GM21825 (cell line): ENCODE results near the gene HCN3.
"Not testable (repeated sequence)": the region's sequence is repeated elsewhere in the genome, so short reads cannot be mapped to it uniquely, and the experiment has no call there.

Source experiments
- ATAC-seq: cut with Tn5 transposase; IDR thresholded peaks from one replicate; pipeline ENCODE4 v1.9.1; 2021; ENCODE audit warnings: mild to moderate bottlenecking, moderate library complexity; ENCODE audit not compliant: unreplicated experiment

HCN3 gene

DNA sequence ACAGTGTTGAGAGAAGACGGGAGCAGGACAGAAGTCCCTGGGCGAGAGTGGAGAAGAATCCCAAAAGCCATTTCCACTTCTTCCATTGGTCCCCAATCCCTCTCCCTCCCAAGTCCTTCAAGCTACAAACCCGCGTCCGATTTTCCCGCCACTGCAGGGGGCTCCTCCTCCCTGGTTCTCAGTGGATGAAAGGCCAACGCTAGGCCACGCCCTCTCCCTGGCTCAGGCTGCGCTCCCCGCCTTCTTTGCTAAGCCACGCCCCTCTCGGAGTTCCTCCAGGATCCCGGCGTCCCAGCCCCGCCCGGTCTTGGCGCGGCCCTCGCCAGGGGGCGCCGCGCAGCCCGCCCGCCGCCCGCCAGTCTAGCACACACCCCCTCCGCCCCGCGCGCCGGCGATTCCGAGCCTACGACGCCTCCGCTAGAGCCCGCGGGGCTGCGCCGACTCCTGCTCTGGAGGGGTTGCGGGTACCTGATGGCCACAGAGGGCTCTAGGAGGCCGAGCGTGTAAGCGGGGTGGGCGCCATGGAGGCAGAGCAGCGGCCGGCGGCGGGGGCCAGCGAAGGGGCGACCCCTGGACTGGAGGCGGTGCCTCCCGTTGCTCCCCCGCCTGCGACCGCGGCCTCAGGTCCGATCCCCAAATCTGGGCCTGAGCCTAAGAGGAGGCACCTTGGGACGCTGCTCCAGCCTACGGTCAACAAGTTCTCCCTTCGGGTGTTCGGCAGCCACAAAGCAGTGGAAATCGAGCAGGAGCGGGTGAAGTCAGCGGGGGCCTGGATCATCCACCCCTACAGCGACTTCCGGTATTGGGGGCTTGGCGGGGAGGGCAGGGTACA, at the start of gene HCN3:
Gene HCN3 (plus strand): TSS at position 394 of the 832 bp plus-strand sequence. CDS start 128 bp downstream, at position 522.
- peak; percentile 70 for ATAC-seq

DNA sequence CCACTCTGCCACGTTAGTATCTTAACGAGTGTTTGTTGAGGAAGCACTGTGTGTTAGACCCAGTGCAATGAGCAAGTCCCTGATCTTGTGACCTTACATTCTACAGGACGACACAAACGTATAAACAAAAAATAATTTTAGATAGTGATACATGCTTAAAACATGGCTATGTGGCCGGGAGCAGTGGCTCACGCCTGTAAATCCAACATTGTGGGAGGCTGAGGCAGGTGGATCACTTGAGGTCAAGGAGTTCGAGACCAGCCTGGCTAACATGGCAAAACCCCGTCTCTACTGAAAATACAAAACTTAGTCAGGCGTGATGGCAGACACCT, 49.2 kb upstream of the HCN3 start:
- no peak for ATAC-seq

DNA sequence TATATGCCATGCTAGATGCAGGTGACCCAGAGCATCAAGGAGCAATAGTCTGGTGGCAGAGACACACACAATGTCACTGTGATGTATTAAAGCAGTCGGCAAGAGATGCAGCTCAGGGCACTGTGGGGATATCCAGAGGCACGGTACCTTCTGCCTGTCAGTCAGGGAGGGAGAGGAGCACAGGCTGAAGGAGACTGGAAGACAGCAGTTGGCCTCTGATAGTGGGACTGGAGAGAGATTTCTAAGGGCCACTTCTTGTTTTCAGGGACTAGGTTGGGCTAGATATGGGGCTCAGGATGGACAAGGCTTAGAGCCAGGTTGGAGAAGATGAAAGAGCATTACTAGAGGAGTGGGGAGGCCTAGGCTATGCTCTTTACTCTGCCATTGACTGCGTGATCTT, 46.0 kb upstream of the HCN3 start:
- ATAC-seq, result not testable (repeated sequence)

DNA sequence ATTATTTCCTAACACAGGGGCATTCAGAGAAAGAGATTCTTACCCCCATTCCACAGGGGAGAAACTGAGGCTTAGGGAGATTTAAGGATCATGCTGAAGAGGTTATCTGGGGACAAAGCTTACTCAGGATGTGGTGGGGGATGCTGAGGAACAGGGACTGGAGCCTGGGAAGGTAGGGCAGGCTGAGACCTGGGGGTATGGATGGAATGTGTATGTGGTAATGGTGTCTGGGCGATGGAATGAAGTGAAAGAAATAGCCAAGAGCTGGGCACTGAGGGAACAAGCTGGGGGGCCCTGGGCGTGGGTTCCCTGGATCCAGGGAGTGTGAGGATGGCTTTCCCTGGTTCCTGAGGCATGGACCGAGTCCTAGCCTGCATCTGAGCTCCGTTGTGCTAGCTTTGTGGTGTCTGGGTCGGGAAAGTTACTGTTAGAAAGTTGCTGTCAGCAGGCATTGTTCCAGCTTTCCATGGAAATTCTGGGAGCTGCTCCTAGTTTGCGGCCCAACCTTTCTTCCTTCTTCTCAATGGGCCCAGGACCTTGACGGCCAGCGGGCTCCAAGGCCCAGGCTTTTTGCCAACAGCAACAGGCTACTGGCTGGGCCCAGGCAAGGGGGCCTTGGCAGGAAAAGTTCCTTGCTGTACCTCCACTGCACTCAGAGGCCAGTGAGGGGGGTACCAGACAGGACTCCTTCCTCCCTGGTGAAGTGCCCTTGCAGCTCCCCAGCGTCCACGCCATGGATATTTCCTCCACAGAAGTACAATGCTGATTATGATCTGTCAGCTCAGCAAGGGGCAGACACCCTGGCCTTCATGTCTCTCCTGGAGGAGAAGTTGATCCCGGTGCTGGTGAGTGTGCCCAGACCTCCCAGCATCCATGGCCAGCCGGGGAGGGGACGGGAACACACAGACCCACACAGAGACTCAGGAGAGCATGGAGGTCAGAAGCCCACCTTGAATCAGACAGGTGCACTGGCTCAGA, 45.0 kb upstream of the HCN3 start:
- not testable (repeated sequence) for ATAC-seq

DNA sequence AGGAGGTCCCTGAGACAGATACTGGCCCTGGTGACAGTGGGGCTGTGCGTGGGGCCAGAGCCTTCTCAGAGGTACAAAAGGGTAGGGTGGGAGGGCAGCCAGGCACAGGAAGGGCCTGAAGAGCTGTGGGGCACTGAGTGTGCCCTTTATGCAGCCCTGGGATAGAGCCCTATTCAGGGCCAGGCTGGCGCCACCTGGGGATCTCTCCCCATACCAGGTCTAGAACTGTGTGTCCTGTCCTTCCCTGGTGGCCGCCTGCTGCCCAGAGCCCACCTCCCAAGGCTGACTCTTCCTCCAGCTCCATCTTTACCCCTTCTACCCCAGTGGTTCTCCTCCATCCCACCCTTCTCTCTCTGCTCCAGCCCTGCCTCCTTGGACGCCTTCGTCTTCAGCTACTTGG, 43.8 kb upstream of the HCN3 start:
- not testable (repeated sequence) for ATAC-seq

DNA sequence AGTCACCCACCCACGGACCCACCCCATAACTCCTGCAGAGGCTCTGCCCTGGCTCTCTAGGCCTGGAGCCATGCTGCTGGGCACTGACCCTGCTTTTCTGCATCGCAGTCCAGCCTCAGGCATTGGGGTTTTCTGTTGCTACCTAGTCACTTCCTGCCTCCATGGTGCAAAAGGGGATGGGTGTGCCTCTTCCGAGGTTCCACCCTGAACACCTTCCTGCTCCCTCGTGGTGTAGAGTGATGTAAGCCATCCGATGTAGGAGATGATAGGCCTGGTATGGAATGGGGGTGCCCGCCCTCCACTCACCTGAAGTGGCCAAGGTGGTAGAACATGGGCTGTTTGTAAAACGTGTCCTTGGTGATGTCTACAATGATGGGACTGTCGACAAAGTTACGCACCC, 41.9 kb upstream of the HCN3 start:
- not testable (repeated sequence) for ATAC-seq

DNA sequence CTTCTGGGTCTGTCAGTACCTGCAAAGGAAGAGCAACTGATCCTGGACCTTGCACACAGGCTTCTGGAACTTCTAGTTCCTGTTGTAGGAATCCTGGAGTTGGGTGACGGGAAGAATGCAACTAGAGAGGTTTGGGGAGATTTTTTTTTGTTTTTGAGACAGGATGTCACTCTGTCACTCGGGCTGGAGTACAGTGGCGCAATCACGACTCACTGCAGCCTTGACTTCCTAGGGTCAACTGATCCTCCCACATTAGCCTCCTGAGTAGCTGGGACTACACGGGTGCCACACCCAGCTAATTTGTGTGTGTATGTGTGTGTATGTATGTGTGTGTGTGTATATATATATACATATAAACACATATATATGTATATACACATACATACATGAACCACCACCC, 40.8 kb upstream of the HCN3 start:
- no peak for ATAC-seq

DNA sequence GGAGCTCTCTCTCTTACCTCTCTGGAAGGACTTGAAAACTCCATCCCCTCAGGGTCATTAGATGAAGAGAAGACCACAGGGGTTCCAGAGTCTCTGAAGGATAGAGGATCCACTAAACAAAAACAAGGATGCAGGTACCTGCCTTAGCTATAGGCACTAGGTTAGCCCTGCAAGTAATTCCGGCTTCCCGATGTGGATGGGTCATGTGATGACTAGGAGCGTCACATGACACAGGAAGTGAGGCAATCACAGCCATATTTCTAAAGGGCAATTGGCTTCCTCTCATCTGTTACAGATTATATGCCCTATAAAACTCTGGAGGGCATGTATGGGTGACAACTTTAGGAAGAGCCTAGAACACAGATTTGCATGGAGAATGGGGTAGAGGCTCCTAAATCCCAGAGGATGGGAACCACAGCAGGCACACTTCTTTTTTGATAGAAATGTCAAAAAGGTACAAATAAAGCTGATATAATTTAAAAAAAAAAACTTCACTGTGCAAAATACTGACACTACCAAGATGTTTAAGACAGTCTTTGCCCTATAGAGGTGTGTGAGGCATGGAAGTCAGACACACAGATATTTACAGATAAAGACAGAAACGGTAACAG, 36.1 kb upstream of the HCN3 start:
- no peak for ATAC-seq

DNA sequence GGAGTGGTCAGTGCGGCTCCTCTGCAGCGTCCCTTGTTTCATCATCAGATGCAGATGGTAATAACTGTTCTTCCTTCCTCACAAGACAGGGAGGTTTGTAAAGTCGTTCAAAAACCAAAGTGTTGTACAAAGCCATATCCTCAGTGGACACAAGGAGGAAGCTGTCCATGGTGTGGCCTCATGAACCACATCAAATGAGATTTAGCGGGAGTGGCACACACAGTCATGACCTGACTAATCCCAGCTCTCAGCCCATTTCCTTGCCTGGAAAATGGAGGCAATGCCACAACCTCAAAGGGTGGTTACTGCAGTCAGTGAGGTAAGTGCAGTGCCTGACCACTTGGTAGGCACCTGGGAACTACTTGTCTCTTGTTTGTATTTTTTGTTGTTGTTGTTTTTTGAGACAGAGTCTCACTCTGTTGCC, 35.4 kb upstream of the HCN3 start:
- no peak for ATAC-seq

DNA sequence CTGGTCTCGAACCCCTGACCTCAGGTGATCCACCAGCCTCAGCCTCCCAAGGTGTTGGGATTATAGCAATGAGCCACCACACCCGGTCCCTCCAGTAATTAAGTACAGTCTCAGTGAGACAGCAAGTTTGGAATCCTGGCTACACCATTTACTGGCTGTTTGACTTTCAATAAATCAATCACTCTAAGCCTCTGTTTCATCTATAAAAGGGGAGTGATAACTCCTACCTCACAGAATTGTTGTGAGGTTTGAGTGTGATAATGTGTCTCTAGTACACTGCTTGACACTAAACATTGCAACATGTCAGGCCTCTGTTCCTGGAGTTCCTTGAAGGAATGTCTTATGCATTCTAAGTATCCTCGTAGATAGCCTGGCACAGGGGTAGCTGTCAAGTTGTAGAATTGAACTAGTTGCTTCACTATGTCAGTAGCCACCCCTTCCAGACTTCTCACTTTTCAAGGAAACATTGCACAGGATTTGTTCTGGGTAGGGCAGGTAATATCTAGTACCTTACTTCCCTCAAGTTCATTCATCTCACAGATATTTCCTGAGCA, 34.4 kb upstream of the HCN3 start:
- no peak for ATAC-seq

DNA sequence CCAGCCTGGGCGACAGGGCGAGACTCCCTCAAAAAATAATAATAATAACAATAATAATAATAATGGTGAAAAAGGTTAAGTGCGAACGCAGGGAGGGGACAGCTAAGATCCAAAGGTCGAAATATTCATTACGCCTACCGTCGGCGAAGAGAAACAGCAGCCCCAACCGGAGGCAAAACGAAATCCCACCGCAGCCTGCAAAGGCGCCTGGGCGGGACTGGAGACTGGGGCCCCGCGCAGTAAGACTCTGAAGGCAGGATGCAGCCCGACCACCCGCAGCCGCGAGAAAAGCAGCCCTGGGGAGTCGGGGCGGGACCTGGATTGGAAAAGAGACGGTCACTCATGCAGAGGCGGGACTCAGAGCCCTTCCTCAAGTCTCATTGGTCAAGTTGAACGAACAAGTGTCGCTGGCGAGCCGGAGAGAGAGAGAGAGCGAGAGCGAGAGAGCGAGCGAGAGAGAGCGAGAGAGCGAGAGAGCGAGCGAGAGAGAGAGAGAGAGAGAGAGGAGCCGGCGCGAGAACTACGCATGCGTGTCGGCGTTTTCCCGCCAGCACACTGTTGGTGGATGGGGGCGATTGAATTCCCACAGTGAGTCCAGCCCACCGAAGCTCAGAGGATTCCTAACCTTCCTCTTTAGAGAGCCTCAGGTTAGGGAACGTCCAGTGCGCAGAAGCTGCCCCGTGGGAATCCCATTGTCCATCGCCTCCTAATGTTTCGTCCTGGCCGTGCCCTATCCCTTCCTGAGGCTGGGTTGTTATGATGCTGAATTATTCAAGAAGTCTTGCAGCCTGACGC, 32.7 kb upstream of the HCN3 start:
- ATAC-seq, result peak; percentile 83

DNA sequence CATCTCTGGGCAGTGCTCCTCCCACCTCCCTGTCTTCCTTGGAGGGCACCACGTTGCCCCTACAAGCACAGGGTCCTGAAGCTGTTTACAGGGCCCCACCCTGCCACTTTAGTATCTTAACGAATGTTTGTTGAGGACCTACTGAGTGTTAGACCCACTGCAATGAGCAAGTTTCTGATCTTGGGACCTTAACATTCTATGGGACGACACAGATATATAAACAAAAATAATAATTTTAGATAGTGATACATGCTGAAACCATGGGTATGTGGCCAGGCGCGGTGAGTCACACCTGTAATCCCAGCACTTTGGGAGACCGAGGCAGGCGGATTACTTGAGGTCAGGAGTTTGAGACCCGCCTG, 32.1 kb upstream of the HCN3 start:
- ATAC-seq, result no peak

DNA sequence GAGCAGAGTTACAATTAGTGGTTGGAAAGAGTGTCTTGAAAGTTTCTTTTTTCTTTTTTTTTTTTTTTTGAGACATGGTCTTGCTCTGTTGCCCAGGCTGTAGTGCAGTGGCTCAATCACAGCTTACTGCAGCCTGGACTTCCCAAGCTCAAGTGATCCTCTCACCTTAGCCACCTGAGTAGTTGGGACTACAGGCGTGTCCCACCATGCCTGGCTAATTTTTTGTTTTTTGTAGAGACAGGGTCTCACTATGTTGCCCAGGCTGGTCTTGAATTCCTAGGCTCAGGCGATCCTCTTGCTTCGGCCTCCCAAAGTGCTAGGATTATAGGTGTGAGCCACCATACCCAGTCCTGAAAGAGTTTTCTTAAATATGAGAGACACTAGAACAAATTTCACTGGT, 30.5 kb upstream of the HCN3 start:
- not testable (repeated sequence) for ATAC-seq

DNA sequence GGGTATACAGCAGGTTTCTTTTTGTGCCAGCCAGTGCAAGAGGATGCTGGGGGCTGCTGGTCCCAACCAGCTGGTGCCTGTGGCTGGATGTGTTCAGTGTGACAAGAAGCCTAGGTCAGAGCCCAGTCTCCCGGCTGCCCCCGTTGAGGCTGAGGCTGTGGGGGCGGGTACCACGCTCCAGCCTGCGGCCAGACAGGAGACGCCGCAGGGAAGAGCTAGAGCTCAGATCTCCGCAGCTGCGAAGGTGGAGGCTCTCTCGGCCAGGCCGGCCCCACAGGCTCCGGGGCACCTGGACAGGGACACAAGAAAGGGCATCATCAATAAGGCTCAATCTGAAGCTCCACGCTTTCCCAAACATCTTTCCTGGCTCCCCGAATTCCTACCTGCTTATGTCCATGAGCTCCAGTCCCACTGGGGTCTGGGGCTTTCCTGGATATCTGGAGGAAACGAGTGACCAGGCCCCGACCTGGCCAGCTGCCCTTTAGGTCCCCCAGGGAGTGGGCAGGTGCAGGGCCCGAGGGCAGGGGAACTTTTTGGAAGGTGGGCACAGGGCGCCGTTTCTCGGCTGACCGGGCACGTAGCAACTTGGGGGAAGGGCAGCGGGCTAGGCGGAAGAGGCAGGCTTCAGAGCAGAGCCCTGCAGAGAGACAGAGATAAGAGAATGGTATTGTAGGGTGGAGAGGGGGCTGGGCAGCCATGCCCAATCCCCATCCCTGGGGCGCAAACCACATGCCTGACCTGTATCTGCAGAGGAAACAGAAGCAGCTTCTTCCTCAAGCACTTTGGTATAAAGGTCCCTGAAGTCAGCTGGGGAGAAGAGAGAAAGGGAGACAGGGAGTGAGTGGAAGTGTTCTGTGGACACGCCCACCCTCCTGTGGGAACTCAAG, 29.4 kb upstream of the HCN3 start:
- ATAC-seq, result no peak

DNA sequence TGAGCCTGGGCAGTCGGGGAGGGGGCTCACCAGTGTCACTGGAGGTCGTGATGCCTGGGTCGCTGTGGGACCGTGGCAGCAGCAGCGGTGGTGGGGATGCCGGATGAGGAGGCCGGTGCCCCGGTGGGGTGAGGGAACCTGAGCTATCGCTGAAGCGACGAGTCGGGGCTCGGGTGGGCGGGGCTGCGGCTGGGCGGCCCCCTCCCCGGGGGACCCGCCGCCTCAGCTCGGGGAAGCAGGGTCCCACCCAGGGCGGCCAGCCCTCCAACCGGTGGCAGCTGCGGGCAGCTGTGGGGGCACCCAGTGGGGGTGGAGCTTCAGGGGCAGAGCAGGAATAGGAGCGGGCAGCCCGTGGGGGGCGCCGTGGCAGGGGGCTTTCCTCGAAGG, 27.0 kb upstream of the HCN3 start:
- ATAC-seq, result peak; percentile 16

DNA sequence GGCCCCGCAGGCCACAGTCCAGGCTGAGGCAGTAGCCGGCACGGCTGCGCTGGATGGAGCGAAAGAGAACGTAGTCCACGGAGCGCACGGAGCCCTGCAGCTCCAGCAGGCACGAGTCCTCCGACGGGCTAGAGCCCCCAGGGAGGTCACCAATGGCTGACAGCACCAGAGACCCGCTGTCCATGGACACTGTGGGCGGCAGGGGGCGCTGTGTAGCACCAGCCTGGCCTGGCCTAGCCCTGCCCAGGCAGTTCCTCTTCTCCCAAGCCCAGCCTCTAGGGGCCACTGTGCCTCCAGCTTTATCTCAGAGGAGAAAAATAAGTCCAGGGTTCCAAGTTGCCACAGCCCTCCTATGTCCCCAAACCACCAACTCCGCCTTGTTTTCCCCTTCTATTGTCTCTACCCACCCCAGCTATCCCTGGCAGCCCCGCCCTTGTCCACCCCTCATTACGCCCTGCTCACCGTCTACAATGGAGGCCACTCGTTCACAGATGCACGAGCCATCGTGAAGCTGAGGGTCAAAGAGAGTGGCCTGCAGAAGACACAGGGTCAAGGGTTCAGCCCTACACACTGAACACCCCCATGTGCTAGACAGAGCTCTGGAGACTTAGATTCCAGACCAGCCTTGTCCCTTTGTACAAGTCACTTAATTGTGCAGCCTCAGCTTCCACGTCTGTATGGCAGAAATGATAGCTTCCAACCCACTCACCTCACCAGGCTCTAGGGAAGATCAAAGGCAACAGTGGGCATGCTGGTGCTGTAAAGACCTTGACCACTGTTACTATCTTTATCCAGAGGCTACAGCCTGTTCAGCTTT, 26.4 kb upstream of the HCN3 start:
- ATAC-seq, result peak; percentile 74

DNA sequence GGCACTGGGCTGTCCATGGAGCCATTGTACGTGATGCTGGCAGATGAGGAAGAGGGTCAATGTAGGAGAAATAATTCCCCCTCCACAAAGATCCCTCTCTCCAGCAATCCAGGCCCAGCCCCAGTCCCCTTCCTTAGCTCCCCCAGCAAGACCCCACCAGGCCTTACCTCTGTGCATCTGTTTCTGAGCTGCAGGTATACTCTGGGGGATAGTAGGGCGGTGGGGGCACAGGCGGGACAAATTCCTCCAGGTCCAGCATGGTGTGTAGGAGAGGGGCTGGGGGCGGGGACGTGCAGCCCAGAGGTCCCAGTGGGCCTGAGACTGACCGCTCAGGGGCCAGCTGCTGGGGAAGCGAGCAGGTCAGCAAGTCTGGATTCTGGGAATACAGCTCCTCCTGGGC, 25.7 kb upstream of the HCN3 start:
- ATAC-seq, result no peak

DNA sequence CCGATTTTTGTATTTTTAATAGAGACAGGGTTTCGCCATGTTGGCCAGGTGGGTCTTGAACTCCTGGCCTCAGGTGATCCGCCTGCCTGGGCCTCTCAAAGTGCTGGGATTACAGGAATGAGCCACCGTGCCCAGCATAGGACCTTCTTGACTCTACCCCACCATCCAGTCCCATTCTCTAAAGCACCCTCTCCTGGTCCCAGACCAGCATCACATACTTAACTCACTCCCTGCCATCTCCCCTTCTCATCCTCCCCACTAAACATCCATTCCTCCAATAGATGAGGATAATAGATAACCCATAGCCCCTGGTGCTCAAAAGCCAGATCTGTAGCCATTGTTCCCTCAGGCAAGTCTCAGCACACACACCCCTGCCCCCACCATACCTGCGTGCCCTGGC, 24.1 kb upstream of the HCN3 start:
- ATAC-seq, result no peak

DNA sequence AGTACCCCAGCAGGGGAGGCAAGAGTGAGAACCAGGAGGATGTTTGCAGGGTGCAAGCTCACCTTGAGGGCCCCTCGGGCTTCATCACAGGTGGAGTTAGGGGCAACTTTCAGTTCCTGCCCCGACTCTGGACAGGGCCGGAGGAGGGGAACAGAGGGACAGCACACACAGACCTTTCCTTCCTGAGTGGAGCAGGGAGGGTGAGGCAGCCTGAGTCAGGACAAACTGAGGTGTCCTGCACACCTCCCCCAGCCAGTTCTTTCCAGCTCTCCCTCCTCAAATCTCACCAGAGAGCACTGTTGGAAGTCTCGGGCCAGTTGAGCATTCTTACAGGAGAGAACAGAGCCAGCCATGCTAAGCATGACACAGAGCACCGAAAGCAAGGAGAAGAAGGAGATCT, 23.5 kb upstream of the HCN3 start:
- ATAC-seq, result no peak
